B cell (primary cell): ENCODE measurements around the gene RDH8.

Experiments used
- EZH2 ChIP-seq: IDR thresholded peaks from 2 replicates; pipeline ENCODE4 v1.6.1; 2012; ENCODE audit warnings: borderline replicate concordance, low read depth, mild to moderate bottlenecking, moderate library complexity, low read length; ENCODE audit not compliant: insufficient read depth, poor library complexity, severe bottlenecking
- TF ChIP-seq, protein P1 (sequence below): fragments of 200-600 bp; IDR thresholded peaks from one replicate; pipeline ENCODE4 v1.8.0; 2022; ENCODE audit warnings: antibody characterized with exemption, mild to moderate bottlenecking

- TF ChIP-seq, protein P1, sequence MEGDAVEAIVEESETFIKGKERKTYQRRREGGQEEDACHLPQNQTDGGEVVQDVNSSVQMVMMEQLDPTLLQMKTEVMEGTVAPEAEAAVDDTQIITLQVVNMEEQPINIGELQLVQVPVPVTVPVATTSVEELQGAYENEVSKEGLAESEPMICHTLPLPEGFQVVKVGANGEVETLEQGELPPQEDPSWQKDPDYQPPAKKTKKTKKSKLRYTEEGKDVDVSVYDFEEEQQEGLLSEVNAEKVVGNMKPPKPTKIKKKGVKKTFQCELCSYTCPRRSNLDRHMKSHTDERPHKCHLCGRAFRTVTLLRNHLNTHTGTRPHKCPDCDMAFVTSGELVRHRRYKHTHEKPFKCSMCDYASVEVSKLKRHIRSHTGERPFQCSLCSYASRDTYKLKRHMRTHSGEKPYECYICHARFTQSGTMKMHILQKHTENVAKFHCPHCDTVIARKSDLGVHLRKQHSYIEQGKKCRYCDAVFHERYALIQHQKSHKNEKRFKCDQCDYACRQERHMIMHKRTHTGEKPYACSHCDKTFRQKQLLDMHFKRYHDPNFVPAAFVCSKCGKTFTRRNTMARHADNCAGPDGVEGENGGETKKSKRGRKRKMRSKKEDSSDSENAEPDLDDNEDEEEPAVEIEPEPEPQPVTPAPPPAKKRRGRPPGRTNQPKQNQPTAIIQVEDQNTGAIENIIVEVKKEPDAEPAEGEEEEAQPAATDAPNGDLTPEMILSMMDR: no peak
- TF ChIP-seq EZH2: no peak
Measured at GRCh38 chr19:10007371-10008183, 5.7 kb upstream of the RDH8 start.
